Prostate gland (tissue), 2 donors: ENCODE measurements around the gene ARL14EPL.

Experiments used
- POLR2A ChIP-seq: fragments of 450-650 bp; IDR thresholded peaks from one replicate; pipeline ENCODE4 v1.6.1; 2016; ENCODE audit warnings: antibody characterized with exemption, mild to moderate bottlenecking
- TF ChIP-seq, protein P1 (sequence below), 4 experiments: fragments of 200-600 bp in 2 of 4; fragments of 450-650 bp in 2 of 4; sonication (generic) in 2 of 4; IDR thresholded peaks; 1 replicate in 3 of 4; 2 replicates in 1 of 4; pipeline ENCODE4 v1.5.1; 2016 to 2019; ENCODE audit warnings: antibody characterized with exemption in 4 of 4, mild to moderate bottlenecking in 2 of 4, moderate library complexity in 2 of 4

DNA sequence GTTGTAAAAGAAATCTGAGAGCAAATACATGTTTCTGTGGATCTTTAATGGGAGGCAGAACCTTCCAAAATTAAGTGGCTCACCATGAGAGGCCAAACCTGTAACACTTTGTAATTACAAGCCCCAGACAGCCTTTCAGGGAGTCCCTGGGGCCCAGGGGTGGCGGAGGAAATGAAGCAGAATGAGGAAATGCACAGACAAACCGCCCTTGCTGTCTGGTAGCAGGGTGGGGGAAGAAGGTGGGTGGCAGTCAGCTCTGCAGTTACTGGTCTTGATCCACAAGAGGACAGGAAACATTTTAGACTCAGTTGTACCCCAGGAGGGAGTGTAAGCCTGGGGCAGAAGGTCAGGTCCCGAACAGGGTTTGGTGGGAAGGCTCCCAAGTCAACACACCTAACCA lies 6.5 kb downstream of the ARL14EPL start:
- TF ChIP-seq, protein P1, sequence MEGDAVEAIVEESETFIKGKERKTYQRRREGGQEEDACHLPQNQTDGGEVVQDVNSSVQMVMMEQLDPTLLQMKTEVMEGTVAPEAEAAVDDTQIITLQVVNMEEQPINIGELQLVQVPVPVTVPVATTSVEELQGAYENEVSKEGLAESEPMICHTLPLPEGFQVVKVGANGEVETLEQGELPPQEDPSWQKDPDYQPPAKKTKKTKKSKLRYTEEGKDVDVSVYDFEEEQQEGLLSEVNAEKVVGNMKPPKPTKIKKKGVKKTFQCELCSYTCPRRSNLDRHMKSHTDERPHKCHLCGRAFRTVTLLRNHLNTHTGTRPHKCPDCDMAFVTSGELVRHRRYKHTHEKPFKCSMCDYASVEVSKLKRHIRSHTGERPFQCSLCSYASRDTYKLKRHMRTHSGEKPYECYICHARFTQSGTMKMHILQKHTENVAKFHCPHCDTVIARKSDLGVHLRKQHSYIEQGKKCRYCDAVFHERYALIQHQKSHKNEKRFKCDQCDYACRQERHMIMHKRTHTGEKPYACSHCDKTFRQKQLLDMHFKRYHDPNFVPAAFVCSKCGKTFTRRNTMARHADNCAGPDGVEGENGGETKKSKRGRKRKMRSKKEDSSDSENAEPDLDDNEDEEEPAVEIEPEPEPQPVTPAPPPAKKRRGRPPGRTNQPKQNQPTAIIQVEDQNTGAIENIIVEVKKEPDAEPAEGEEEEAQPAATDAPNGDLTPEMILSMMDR (IDR thresholded peaks at IDR 0.05): no peak
- no peak for TF ChIP-seq POLR2A
